Thymus (tissue), 11 donors: Measurements from ENCODE around the gene TLE5. TPM values are rescaled to one million over a fixed set of nuclear protein-coding genes. Genes with fewer than 3 reads are reported as not detected.

Experiments used
- DNase-seq, 9 donors: peaks; one replicate each; pipeline ENCODE4 v3.0.0-alpha.2; 2013; ENCODE audit warnings: low spot score in 9 of 9, low read depth in 6 of 9, missing footprints in 1 of 9
- H3K27ac ChIP-seq, 2 donors: one replicate each; pipeline ENCODE4 v1.5.1; 2013; ENCODE audit warnings: control low read depth in 1 of 2, low read depth in 1 of 2, low read length in 1 of 2, mild to moderate bottlenecking in 1 of 2, moderate library complexity in 1 of 2
- H3K27me3 ChIP-seq, 2 donors: one replicate each; pipeline ENCODE4 v1.5.1; 2013; ENCODE audit warnings: low read length in 1 of 2; ENCODE audit not compliant: control insufficient read depth in 2 of 2, insufficient read depth in 1 of 2
- H3K36me3 ChIP-seq, 2 donors: one replicate each; pipeline ENCODE4 v1.5.1; 2013; ENCODE audit warnings: low read length in 1 of 2, mild to moderate bottlenecking in 1 of 2, moderate library complexity in 1 of 2; ENCODE audit not compliant: control insufficient read depth in 2 of 2, insufficient read depth in 2 of 2
- H3K4me1 ChIP-seq, 2 donors: one replicate each; pipeline ENCODE4 v1.5.1; 2013; ENCODE audit warnings: low read length in 2 of 2; ENCODE audit not compliant: control insufficient read depth in 2 of 2, insufficient read depth in 2 of 2
- H3K4me3 ChIP-seq, 2 donors: one replicate each; pipeline ENCODE4 v1.5.1; 2013; ENCODE audit warnings: low read length in 2 of 2, control low read depth in 1 of 2, mild to moderate bottlenecking in 1 of 2
- H3K9me3 ChIP-seq, 2 donors: one replicate each; pipeline ENCODE4 v1.5.1; 2013; ENCODE audit warnings: low read length in 1 of 2, mild to moderate bottlenecking in 1 of 2; ENCODE audit not compliant: control insufficient read depth in 2 of 2, insufficient read depth in 1 of 2
- WGBS: extraction: QIAGEN DNeasy Blood & Tissue Kit; methylation state at CpG from one replicate; pipeline ENCODE4 v1.1.7; 2013; 5-methylcytosine and 5-hydroxymethylcytosine counted together
- polyA plus RNA-seq: library from polyadenylated mRNA; stranded (reverse); fragments of 200-250 nt; gene quantifications from one replicate; pipeline ENCODE4 v1.2.3, GENCODE V29; 2013
- total RNA-seq: library from RNA; stranded (reverse); fragments of 120-200 nt; gene quantifications from one replicate; pipeline ENCODE4 v1.2.4, GENCODE V29; 2013
- donor health status: healthy.

TLE5 gene
- total and polyA plus RNA-seq, 2 donors = 302 to 540 TPM

GRCh38 chr19:3028305-3029064 lies 33.8 kb downstream of the TLE5 start:
- Histone ChIP-seq H3K27ac (peak overlapping the region in 1 of 2 donors; percentile 18), H3K27me3 (peaks cover 55 to 94% of the 10 kb centered on the region in 2 donors), H3K9me3 (peaks cover 0 to 7% of the 10 kb centered on the region in 2 donors), H3K4me1 (peaks cover 11 to 31% of the 10 kb centered on the region in 2 donors), H3K4me3 (peak overlapping the region; percentile 39 to 80), H3K36me3 (no peaks in the 10 kb centered on the region)
- peak in 1 of 9 donors; percentile 43 for DNase-seq
- WGBS = 1% methylated on average over 40 of the region's 40 CpGs

DNA sequence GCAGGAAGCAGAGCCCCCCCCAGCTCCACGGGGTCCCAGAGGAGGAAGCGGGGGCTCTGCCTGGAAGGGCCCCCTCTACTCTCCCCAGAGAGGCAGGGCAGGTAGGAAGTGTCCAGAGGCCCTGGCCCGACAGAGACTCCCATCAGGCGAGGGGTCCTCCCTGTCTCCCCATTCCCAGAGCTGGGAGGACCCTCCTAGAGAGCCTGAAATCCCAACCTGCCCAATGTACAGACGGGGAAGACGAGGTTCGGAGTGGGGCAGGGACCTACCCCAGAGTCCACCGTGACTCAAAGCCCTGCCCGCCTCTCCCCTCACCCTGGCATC lies 34.4 kb downstream of the TLE5 start:
- DNase-seq = no peak
- H3K27me3 ChIP-seq = peaks cover 55 to 97% of the 10 kb centered on the region in 2 donors
- no peaks in the 10 kb centered on the region for H3K36me3 ChIP-seq
- H3K9me3 ChIP-seq = peaks cover 0 to 7% of the 10 kb centered on the region in 2 donors
- no peak overlapping the region for H3K27ac ChIP-seq
- no peak overlapping the region for H3K4me3 ChIP-seq
- H3K4me1 ChIP-seq = peaks cover 11 to 31% of the 10 kb centered on the region in 2 donors
- WGBS = 38% methylated on average over 9 of the region's 9 CpGs

DNA sequence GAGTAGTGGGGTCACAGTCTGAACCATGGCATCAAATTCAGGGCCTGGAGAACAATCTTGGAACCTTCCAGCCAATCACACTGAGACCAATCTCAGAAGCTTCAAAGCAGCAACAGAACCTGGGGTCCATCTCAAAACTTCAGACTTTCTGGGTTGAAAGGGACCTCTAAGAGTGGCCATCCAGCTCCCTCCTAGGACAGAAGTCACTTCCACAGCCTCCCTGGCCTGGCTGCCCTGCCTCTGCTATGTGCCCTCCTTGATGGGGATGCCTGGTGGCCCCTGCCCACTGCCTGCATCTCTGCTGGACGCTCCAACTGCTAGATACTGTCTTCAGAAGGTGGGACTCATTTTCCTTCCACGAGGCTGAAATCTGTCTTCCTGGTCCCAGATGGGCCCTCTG lies 35.0 kb downstream of the TLE5 start:
- H3K27ac ChIP-seq = no peak overlapping the region

GRCh38 chr19:3026768-3027167 lies 35.5 kb downstream of the TLE5 start:
- Histone ChIP-seq H3K27me3 (peaks cover 55 to 88% of the 10 kb centered on the region in 2 donors), H3K4me3 (no peak overlapping the region), H3K36me3 (no peaks in the 10 kb centered on the region), H3K4me1 (peaks cover 11 to 31% of the 10 kb centered on the region in 2 donors), H3K27ac (no peak overlapping the region), H3K9me3 (peaks cover 0 to 7% of the 10 kb centered on the region in 2 donors)
- 97% methylated on average over 1 of the region's 1 CpG for WGBS
- no peak for DNase-seq

More for the DNA sequence above, 35.0 kb downstream of the TLE5 start:
- 73% methylated on average over 2 of the region's 2 CpGs for WGBS
- H3K4me1 ChIP-seq = peaks cover 11 to 31% of the 10 kb centered on the region in 2 donors
- H3K27me3 ChIP-seq = peaks cover 55 to 93% of the 10 kb centered on the region in 2 donors
- no peak for DNase-seq
- H3K9me3 ChIP-seq = peaks cover 0 to 7% of the 10 kb centered on the region in 2 donors
- H3K36me3 ChIP-seq = no peaks in the 10 kb centered on the region
- no peak overlapping the region for H3K4me3 ChIP-seq

- no peak overlapping the region for H3K27ac ChIP-seq
- peaks cover 51 to 78% of the 10 kb centered on the region in 2 donors for H3K27me3 ChIP-seq
- no peak overlapping the region for H3K4me3 ChIP-seq
- H3K4me1 ChIP-seq = peaks cover 11 to 31% of the 10 kb centered on the region in 2 donors
- H3K9me3 ChIP-seq = peaks cover 0 to 3% of the 10 kb centered on the region in 2 donors
- no peaks in the 10 kb centered on the region for H3K36me3 ChIP-seq
- WGBS = 61% methylated on average over 9 of the region's 9 CpGs
- no peak for DNase-seq
Observed at GRCh38 chr19:3025549-3025886, 36.8 kb downstream of the TLE5 start.

DNA sequence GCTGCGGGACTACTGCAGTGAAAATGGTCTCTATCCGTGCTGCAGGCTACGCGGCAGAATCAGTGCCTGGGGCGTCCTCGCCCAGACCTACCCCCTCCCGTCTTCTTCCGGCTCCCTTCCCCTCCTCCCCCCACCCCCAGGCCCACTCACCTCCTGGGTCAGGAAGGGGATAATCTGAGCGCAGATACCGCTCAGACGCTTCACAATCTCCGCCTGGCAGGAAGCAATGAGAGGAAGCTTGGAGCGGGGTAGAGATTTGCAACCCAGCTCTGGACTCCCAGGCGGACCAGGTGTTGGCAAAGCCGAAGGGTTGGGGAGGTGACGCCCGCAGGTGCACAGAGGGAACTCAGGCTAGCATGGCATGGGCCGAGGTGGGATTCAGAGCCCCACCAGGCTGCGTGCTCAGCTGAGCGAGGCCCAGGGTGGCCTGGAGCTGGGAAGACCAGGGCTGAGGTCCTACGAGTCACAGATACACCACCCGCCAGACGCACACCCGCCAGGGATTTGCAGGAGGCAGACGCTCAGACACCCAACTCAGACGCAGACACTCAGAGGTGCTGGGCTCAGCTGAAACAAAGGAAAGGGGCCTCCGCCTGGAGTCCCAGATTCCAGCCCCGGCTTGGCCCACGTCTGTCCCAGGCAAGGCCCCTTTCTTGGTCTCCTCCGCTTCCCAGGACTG lies 37.3 kb downstream of the TLE5 start:
- peak overlapping the region in 1 of 2 donors; percentile 5 for H3K27ac ChIP-seq
- no peaks in the 10 kb centered on the region for H3K36me3 ChIP-seq
- DNase-seq = peak in 1 of 9 donors; percentile 34
- peaks cover 0 to 3% of the 10 kb centered on the region in 2 donors for H3K9me3 ChIP-seq
- 10% methylated on average over 30 of the region's 30 CpGs for WGBS
- no peak overlapping the region for H3K4me3 ChIP-seq
- peaks cover 46 to 73% of the 10 kb centered on the region in 2 donors for H3K27me3 ChIP-seq
- peaks cover 11 to 31% of the 10 kb centered on the region in 2 donors for H3K4me1 ChIP-seq

- H3K27ac ChIP-seq = no peak overlapping the region
- no peaks in the 10 kb centered on the region for H3K36me3 ChIP-seq
- peaks cover 11 to 29% of the 10 kb centered on the region in 2 donors for H3K4me1 ChIP-seq
- no peak for DNase-seq
- WGBS = 21% methylated on average over 5 of the region's 5 CpGs
- peaks cover 42 to 68% of the 10 kb centered on the region in 2 donors for H3K27me3 ChIP-seq
- no peak overlapping the region for H3K4me3 ChIP-seq
- peaks cover 0 to 3% of the 10 kb centered on the region in 2 donors for H3K9me3 ChIP-seq
Observed at GRCh38 chr19:3024509-3024869, 37.8 kb downstream of the TLE5 start.

- WGBS = 94% methylated on average over 18 of the region's 18 CpGs
- peaks cover 6 to 12% of the 10 kb centered on the region in 2 donors for H3K4me1 ChIP-seq
- H3K27ac ChIP-seq = no peak overlapping the region
- H3K36me3 ChIP-seq = no peaks in the 10 kb centered on the region
- no peak for DNase-seq
- H3K4me3 ChIP-seq = no peak overlapping the region
- no peaks in the 10 kb centered on the region for H3K9me3 ChIP-seq
- H3K27me3 ChIP-seq = peaks cover 13 to 30% of the 10 kb centered on the region in 2 donors
Observed at GRCh38 chr19:3020321-3020960, 41.9 kb downstream of the TLE5 start.
